OCI-LY1 (cell line): ENCODE data around the gene DTNB.

Experiments
- EZH2 ChIP-seq: fragments of 200-600 bp; sonication (generic), shearing (Covaris generic); IDR thresholded peaks from 2 replicates; pipeline ENCODE4 v1.8.0; 2017; ENCODE audit warnings: borderline replicate concordance, mixed run types, mild to moderate bottlenecking, antibody characterized with exemption, low read length, moderate library complexity, mixed read lengths
- TF ChIP-seq, protein P1 (sequence below): fragments of 200-600 bp; sonication (generic), shearing (Covaris generic); IDR thresholded peaks from 2 replicates; pipeline ENCODE4 v1.5.1; 2017; ENCODE audit warnings: mild to moderate bottlenecking, antibody characterized with exemption, low read length, moderate library complexity, mixed read lengths

GRCh38 chr2:25684577-25685473 is 11.4 kb upstream of the DTNB start:
- TF ChIP-seq EZH2, result no peak
- TF ChIP-seq, protein P1, sequence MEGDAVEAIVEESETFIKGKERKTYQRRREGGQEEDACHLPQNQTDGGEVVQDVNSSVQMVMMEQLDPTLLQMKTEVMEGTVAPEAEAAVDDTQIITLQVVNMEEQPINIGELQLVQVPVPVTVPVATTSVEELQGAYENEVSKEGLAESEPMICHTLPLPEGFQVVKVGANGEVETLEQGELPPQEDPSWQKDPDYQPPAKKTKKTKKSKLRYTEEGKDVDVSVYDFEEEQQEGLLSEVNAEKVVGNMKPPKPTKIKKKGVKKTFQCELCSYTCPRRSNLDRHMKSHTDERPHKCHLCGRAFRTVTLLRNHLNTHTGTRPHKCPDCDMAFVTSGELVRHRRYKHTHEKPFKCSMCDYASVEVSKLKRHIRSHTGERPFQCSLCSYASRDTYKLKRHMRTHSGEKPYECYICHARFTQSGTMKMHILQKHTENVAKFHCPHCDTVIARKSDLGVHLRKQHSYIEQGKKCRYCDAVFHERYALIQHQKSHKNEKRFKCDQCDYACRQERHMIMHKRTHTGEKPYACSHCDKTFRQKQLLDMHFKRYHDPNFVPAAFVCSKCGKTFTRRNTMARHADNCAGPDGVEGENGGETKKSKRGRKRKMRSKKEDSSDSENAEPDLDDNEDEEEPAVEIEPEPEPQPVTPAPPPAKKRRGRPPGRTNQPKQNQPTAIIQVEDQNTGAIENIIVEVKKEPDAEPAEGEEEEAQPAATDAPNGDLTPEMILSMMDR, result no peak
